OCI-LY1 (cell line): ENCODE data around the gene USP6NL.

Source experiments
- H2AFZ ChIP-seq: fragments of 200-600 bp; sonication (generic), shearing (Covaris generic); 2 replicates; pipeline ENCODE4 v1.6.0; 2014; ENCODE audit warnings: antibody characterized with exemption, mild to moderate bottlenecking, low read length
- H3F3A ChIP-seq: fragments of 200-600 bp; sonication (generic), shearing (Covaris generic); 2 replicates; pipeline ENCODE4 v1.6.0; 2014; ENCODE audit warnings: mild to moderate bottlenecking, antibody characterized with exemption, low read length, moderate library complexity; ENCODE audit not compliant: insufficient read depth
- H3K27ac ChIP-seq: fragments of 200-600 bp; sonication (generic); 2 replicates; pipeline ENCODE4 v1.5.1; 2014; ENCODE audit warnings: low read length, mixed run types, mild to moderate bottlenecking, low read depth; ENCODE audit not compliant: poor library complexity, severe bottlenecking
- H3K27me3 ChIP-seq: fragments of 200-600 bp; sonication (generic); 2 replicates; pipeline ENCODE4 v1.6.0; 2014; ENCODE audit warnings: antibody characterized with exemption, mild to moderate bottlenecking, low read length, moderate library complexity; ENCODE audit not compliant: insufficient read depth
- H3K36me3 ChIP-seq: fragments of 200-600 bp; sonication (generic); 2 replicates; pipeline ENCODE4 v1.6.1; 2014; ENCODE audit warnings: mild to moderate bottlenecking, antibody characterized with exemption, low read length, moderate library complexity, mixed read lengths; ENCODE audit not compliant: insufficient read depth
- H3K4me1 ChIP-seq: fragments of 200-600 bp; sonication (generic); 2 replicates; pipeline ENCODE4 v1.5.1; 2014; ENCODE audit warnings: mild to moderate bottlenecking, low read length, moderate library complexity; ENCODE audit not compliant: insufficient read depth, severe bottlenecking
- H3K4me2 ChIP-seq: fragments of 200-600 bp; sonication (generic), shearing (Covaris generic); 2 replicates; pipeline ENCODE4 v1.6.1; 2014; ENCODE audit warnings: low read length
- H3K4me3 ChIP-seq: fragments of 200-600 bp; sonication (generic); 2 replicates; pipeline ENCODE4 v1.5.1; 2014; ENCODE audit warnings: low read length, low read depth, mild to moderate bottlenecking, mixed read lengths; ENCODE audit not compliant: poor library complexity, severe bottlenecking
- H3K79me2 ChIP-seq: fragments of 200-600 bp; shearing (Covaris generic); 2 replicates; pipeline ENCODE4 v1.6.1; 2016; ENCODE audit warnings: mixed run types, low read length, mixed read lengths; ENCODE audit not compliant: insufficient read depth
- H3K9ac ChIP-seq: fragments of 200-600 bp; sonication (generic), shearing (Covaris generic); 2 replicates; pipeline ENCODE4 v1.6.1; 2014; ENCODE audit warnings: mild to moderate bottlenecking, low read length, mixed read lengths
- H3K9me2 ChIP-seq: fragments of 200-600 bp; sonication (generic), shearing (Covaris generic); 2 replicates; pipeline ENCODE4 v1.6.1; 2014; ENCODE audit warnings: low read depth, mild to moderate bottlenecking, low read length, mixed read lengths
- H3K9me3 ChIP-seq: fragments of 200-600 bp; shearing (Covaris generic); 2 replicates; pipeline ENCODE4 v1.6.1; 2014; ENCODE audit warnings: low read length, mixed read lengths
- H4K20me1 ChIP-seq: fragments of 200-600 bp; sonication (generic), shearing (Covaris generic); 2 replicates; pipeline ENCODE4 v1.6.0; 2016; ENCODE audit warnings: mild to moderate bottlenecking, low read length; ENCODE audit not compliant: insufficient read depth
- CTCF ChIP-seq: fragments of 200-600 bp; sonication (generic), shearing (Covaris generic); IDR thresholded peaks from 2 replicates; pipeline ENCODE4 v1.5.1; 2017; ENCODE audit warnings: mild to moderate bottlenecking, antibody characterized with exemption, low read length, moderate library complexity, mixed read lengths
- EZH2 ChIP-seq: fragments of 200-600 bp; sonication (generic), shearing (Covaris generic); IDR thresholded peaks from 2 replicates; pipeline ENCODE4 v1.8.0; 2017; ENCODE audit warnings: borderline replicate concordance, mixed run types, mild to moderate bottlenecking, antibody characterized with exemption, low read length, moderate library complexity, mixed read lengths

USP6NL gene

GRCh38 chr10:11434324-11434723, 177.1 kb downstream of the USP6NL start:
- Histone ChIP-seq H4K20me1 (no peaks in the 10 kb centered on the region), H3K9me2 (no peaks in the 10 kb centered on the region), H3K4me3 (no peak overlapping the region), H3K9me3 (no peaks in the 10 kb centered on the region), H3K27me3 (peaks cover 5% of the 10 kb centered on the region; the same call in 1 of the 2 replicates), H3K36me3 (no peaks in the 10 kb centered on the region), H3K9ac (no peak overlapping the region), H3K4me1 (no peaks in the 10 kb centered on the region), H3K79me2 (no peaks in the 10 kb centered on the region), H3K4me2 (no peak overlapping the region), H3K27ac (no peak overlapping the region), H2AFZ (no peak overlapping the region), H3F3A (no peaks in the 10 kb centered on the region)
- TF ChIP-seq EZH2 = no peak
- peak; percentile 33 for TF ChIP-seq CTCF

GRCh38 chr10:11433657-11434056, 177.8 kb downstream of the USP6NL start:
- Histone ChIP-seq H3K79me2 (no peaks in the 10 kb centered on the region), H3F3A (no peaks in the 10 kb centered on the region), H3K27ac (no peak overlapping the region), H3K9me3 (no peaks in the 10 kb centered on the region), H4K20me1 (no peaks in the 10 kb centered on the region), H3K27me3 (0 out of 2 replicates have a peak, but pooled peaks cover 5% of the 10 kb centered on the region), H3K9ac (no peak overlapping the region), H2AFZ (no peak overlapping the region), H3K4me1 (no peaks in the 10 kb centered on the region), H3K36me3 (no peaks in the 10 kb centered on the region), H3K4me3 (no peak overlapping the region), H3K4me2 (no peak overlapping the region), H3K9me2 (no peaks in the 10 kb centered on the region)
- TF ChIP-seq CTCF (no peak), EZH2 (no peak)

- no peaks in the 10 kb centered on the region for H3F3A ChIP-seq
- no peak overlapping the region for H3K27ac ChIP-seq
- H3K9me2 ChIP-seq = no peaks in the 10 kb centered on the region
- H3K4me1 ChIP-seq = no peaks in the 10 kb centered on the region
- TF ChIP-seq EZH2 (no peak), CTCF (no peak)
- H3K9me3 ChIP-seq = no peaks in the 10 kb centered on the region
- H3K79me2 ChIP-seq = no peaks in the 10 kb centered on the region
- H3K9ac ChIP-seq = no peak overlapping the region
- H4K20me1 ChIP-seq = no peaks in the 10 kb centered on the region
- no peak overlapping the region for H3K4me2 ChIP-seq
- H3K27me3 ChIP-seq = no peaks in the 10 kb centered on the region
- H3K4me3 ChIP-seq = no peak overlapping the region
- H3K36me3 ChIP-seq = no peaks in the 10 kb centered on the region
- H2AFZ ChIP-seq = no peak overlapping the region
Observed at GRCh38 chr10:11431216-11431555, 180.3 kb downstream of the USP6NL start.
